Activated B cell treated with CpG ODN at 0.5 μM for 24 hours (primary cell): Measurements from ENCODE around the gene SMIM1. TPM values are rescaled to one million over a fixed set of nuclear protein-coding genes. Genes with fewer than 3 reads are reported as not detected.
"Not testable (repeated sequence)": the region's sequence is repeated elsewhere in the genome, so short reads cannot be mapped to it uniquely, and the experiment has no call there.

ENCODE experiments used
- ATAC-seq: fragments of 200-7000 bp; cut with Tn5 transposase; one replicate; pipeline ENCODE4 v1.10.0; 2021; ENCODE audit warnings: low read depth, mild to moderate bottlenecking, moderate library complexity
- CTCF ChIA-PET: fragments of 350-600 bp; sonication (Branson Sonifier 250); formaldehyde crosslinking; loops from one replicate; lab custom pipeline; 2021; ENCODE audit warnings: antibody characterized with exemption; lab: Charles Lee
- POLR2A ChIA-PET: fragments of 350-600 bp; sonication (Branson Sonifier 250); formaldehyde crosslinking; loops from one replicate; lab custom pipeline; 2021; ENCODE audit warnings: antibody characterized with exemption; lab: Charles Lee
- DNase-seq: peaks from one replicate; pipeline ENCODE4 v3.0.0; 2022
- H3K27ac Mint-ChIP-seq: one replicate; pipeline ENCODE4 v1.8.0; 2020; ENCODE audit warnings: mixed read lengths
- H3K27me3 Mint-ChIP-seq: one replicate; pipeline ENCODE4 v1.8.0; 2021; ENCODE audit warnings: mixed read lengths
- H3K36me3 Mint-ChIP-seq: one replicate; pipeline ENCODE4 v1.8.0; 2021; ENCODE audit warnings: low read depth, mixed read lengths
- H3K4me1 Mint-ChIP-seq: one replicate; pipeline ENCODE4 v1.8.0; 2021; ENCODE audit warnings: mixed read lengths
- H3K4me3 Mint-ChIP-seq: one replicate; pipeline ENCODE4 v1.8.0; 2020; ENCODE audit warnings: mild to moderate bottlenecking, mixed read lengths
- H3K9me3 Mint-ChIP-seq: one replicate; pipeline ENCODE4 v1.8.0; 2020; ENCODE audit warnings: mixed read lengths
- CTCF ChIP-seq: fragments of 200-600 bp; IDR thresholded peaks from one replicate; pipeline ENCODE4 v1.8.0; 2022; ENCODE audit warnings: antibody characterized with exemption, mild to moderate bottlenecking
- intact Hi-C: fragments of 100-400 bp; cut with micrococcal nuclease; formaldehyde crosslinking; loops from one replicate; pipeline ENCODE4 v1.15.1; 2024
- total RNA-seq: library from RNA; stranded (reverse); gene quantifications from 2 replicates; pipeline ENCODE4 v1.2.3, GENCODE V29; 2022

The SMIM1 gene
- total RNA-seq, 1 donor from 2014 or later, result 3.8 TPM

- intact Hi-C loops, result no loop called here
- Mint-ChIP-seq H3K36me3 (no peaks in the 10 kb centered on the region), H3K4me1 (peaks cover 10% of the 10 kb centered on the region), H3K27me3 (peaks cover 13% of the 10 kb centered on the region), H3K27ac (no peak overlapping the region), H3K9me3 (peaks cover 3% of the 10 kb centered on the region), H3K4me3 (no peak overlapping the region)
- POLR2A ChIA-PET, result no interaction called here
- DNase-seq (no peak), ATAC-seq (no peak)
- CTCF ChIA-PET, result interaction anchor here (1.2 kb wide), 1 partner anchor 352 kb away, joined by 3 read pairs; no protein-coding TSS in a partner anchor
- TF ChIP-seq CTCF, result no peak
Measured at GRCh38 chr1:3805038-3805437, 32.5 kb downstream of the SMIM1 start.

- ATAC-seq, result no peak
- CTCF ChIA-PET, result no interaction called here
- no peaks in the 10 kb centered on the region for H3K4me1 Mint-ChIP-seq
- H3K27ac Mint-ChIP-seq, result no peak overlapping the region
- TF ChIP-seq CTCF, result no peak
- peaks cover 14% of the 10 kb centered on the region for H3K27me3 Mint-ChIP-seq
- no peaks in the 10 kb centered on the region for H3K36me3 Mint-ChIP-seq
- POLR2A ChIA-PET, result interaction anchor here (0.6 kb wide), 1 partner anchor 1307 kb away, joined by 3 read pairs; no protein-coding TSS in a partner anchor
- peaks cover 3% of the 10 kb centered on the region for H3K9me3 Mint-ChIP-seq
- DNase-seq, result no peak
- H3K4me3 Mint-ChIP-seq, result no peak overlapping the region
- intact Hi-C loops, result no loop called here
Measured at GRCh38 chr1:3807769-3808168, 35.2 kb downstream of the SMIM1 start.

- ChIA-PET CTCF (no interaction called here), POLR2A (no interaction called here)
- no peak overlapping the region for H3K4me3 Mint-ChIP-seq
- H3K27me3 Mint-ChIP-seq, result peaks cover 5% of the 10 kb centered on the region
- no peak for TF ChIP-seq CTCF
- intact Hi-C loops, result no loop called here
- peaks cover 3% of the 10 kb centered on the region for H3K9me3 Mint-ChIP-seq
- peaks cover 10% of the 10 kb centered on the region for H3K36me3 Mint-ChIP-seq
- no peaks in the 10 kb centered on the region for H3K4me1 Mint-ChIP-seq
- H3K27ac Mint-ChIP-seq, result no peak overlapping the region
- ATAC-seq (no peak), DNase-seq (no peak)
Measured at GRCh38 chr1:3809680-3810079, 37.1 kb downstream of the SMIM1 start.

- H3K27ac Mint-ChIP-seq, POLR2A ChIA-PET, ATAC-seq, DNase-seq, H3K27me3 Mint-ChIP-seq, intact Hi-C loops, H3K4me1 Mint-ChIP-seq, H3K4me3 Mint-ChIP-seq, CTCF ChIA-PET, H3K9me3 Mint-ChIP-seq: not testable (repeated sequence)
- H3K36me3 Mint-ChIP-seq, result peaks cover 16% of the 10 kb centered on the region
Measured at GRCh38 chr1:3810149-3810761, 37.7 kb downstream of the SMIM1 start.

- peaks cover 25% of the 10 kb centered on the region for H3K36me3 Mint-ChIP-seq
- peaks cover 5% of the 10 kb centered on the region for H3K27me3 Mint-ChIP-seq
- DNase-seq (no peak), ATAC-seq (no peak)
- POLR2A ChIA-PET, result no interaction called here
- CTCF ChIA-PET, result no interaction called here
- no peak overlapping the region for H3K4me3 Mint-ChIP-seq
- H3K27ac Mint-ChIP-seq, result no peak overlapping the region
- H3K4me1 Mint-ChIP-seq, result no peaks in the 10 kb centered on the region
- no peak for TF ChIP-seq CTCF
- H3K9me3 Mint-ChIP-seq, result no peaks in the 10 kb centered on the region
- intact Hi-C loops, result no loop called here
Measured at GRCh38 chr1:3811595-3811911, 39.0 kb downstream of the SMIM1 start.

- ATAC-seq (no peak), DNase-seq (no peak)
- TF ChIP-seq CTCF, result no peak
- Mint-ChIP-seq H3K27ac (no peak overlapping the region), H3K27me3 (peaks cover 3% of the 10 kb centered on the region), H3K4me3 (no peak overlapping the region), H3K36me3 (peaks cover 32% of the 10 kb centered on the region), H3K4me1 (no peaks in the 10 kb centered on the region), H3K9me3 (no peaks in the 10 kb centered on the region)
- intact Hi-C loops, result no loop called here
- ChIA-PET POLR2A (interaction anchor here (0.7 kb wide), 1 partner anchor 1034 kb away, joined by 3 read pairs; no protein-coding TSS in a partner anchor), CTCF (no interaction called here)
Measured at GRCh38 chr1:3814065-3814464, 41.5 kb downstream of the SMIM1 start.
